NCI-H2196 (cell line): ENCODE measurements around the gene RACGAP1.
"Not testable (repeated sequence)": the region's sequence is repeated elsewhere in the genome, so short reads cannot be mapped to it uniquely, and the experiment has no call there.

Source experiments
- DNase-seq: peaks from one replicate; lab custom pipeline; 2025; ENCODE audit not compliant: unreplicated experiment; lab: John Stamatoyannopoulos, UW

RACGAP1 gene

GRCh38 chr12:50032854-50033581 is 7.7 kb upstream of the RACGAP1 start:
- DNase-seq: no peak

- no peak for DNase-seq
Observed at GRCh38 chr12:50032515-50032853, 7.2 kb upstream of the RACGAP1 start.

GRCh38 chr12:50030449-50030848 is 5.2 kb upstream of the RACGAP1 start:
- DNase-seq: not testable (repeated sequence)

- DNase-seq: no peak
Observed at GRCh38 chr12:50026691-50027090, 1.4 kb upstream of the RACGAP1 start.

GRCh38 chr12:50024805-50025186 is 498 bp downstream of the RACGAP1 start:
- DNase-seq: no peak

- DNase-seq: no peak
Observed at GRCh38 chr12:50024227-50024626, 1.1 kb downstream of the RACGAP1 start.

- no peak for DNase-seq
Observed at GRCh38 chr12:50022903-50023302, 2.4 kb downstream of the RACGAP1 start.

GRCh38 chr12:50021031-50021430 is 4.3 kb downstream of the RACGAP1 start:
- no peak for DNase-seq

GRCh38 chr12:50019524-50019923 is 5.8 kb downstream of the RACGAP1 start:
- no peak for DNase-seq

- no peak for DNase-seq
Observed at GRCh38 chr12:50018968-50019367, 6.3 kb downstream of the RACGAP1 start.

- DNase-seq: no peak
Observed at GRCh38 chr12:50018154-50018553, 7.1 kb downstream of the RACGAP1 start.

GRCh38 chr12:50017641-50018040 is 7.7 kb downstream of the RACGAP1 start:
- DNase-seq: no peak

GRCh38 chr12:50016501-50017475 is 8.5 kb downstream of the RACGAP1 start:
- DNase-seq: peak; percentile 28

GRCh38 chr12:50014342-50014741 is 11.0 kb downstream of the RACGAP1 start:
- no peak for DNase-seq

GRCh38 chr12:50013361-50014147 is 11.7 kb downstream of the RACGAP1 start:
- DNase-seq: no peak

GRCh38 chr12:50006754-50007442 is 18.4 kb downstream of the RACGAP1 start:
- DNase-seq: no peak

- DNase-seq: no peak
Observed at GRCh38 chr12:50006280-50006679, 19.0 kb downstream of the RACGAP1 start.

GRCh38 chr12:50005175-50005574 is 20.1 kb downstream of the RACGAP1 start:
- no peak for DNase-seq

GRCh38 chr12:50004696-50005095 is 20.6 kb downstream of the RACGAP1 start:
- DNase-seq: no peak

- no peak for DNase-seq
Observed at GRCh38 chr12:50003595-50003994, 21.7 kb downstream of the RACGAP1 start.

GRCh38 chr12:49998453-49998852 is 26.8 kb downstream of the RACGAP1 start:
- DNase-seq: no peak
